GM12891 (cell line): ENCODE data around the gene CSTPP1.

Experiments
- DNase-seq: peaks from one replicate; pipeline ENCODE4 v3.0.0; 2011; ENCODE audit warnings: low spot score; ENCODE audit not compliant: insufficient read length
- FAIRE-seq: peaks from 2 replicates; lab custom pipeline; 2011; peaks lifted over from hg19 to GRCh38; lab: Jason Lieb, UNC
- PAX5 ChIP-seq: IDR thresholded peaks from 2 replicates; pipeline ENCODE4 v1.6.1; 2011; ENCODE audit warnings: low read length, moderate library complexity, mild to moderate bottlenecking; ENCODE audit not compliant: insufficient read depth, severe bottlenecking
- POLR2A ChIP-seq: IDR thresholded peaks from 2 replicates; pipeline ENCODE4 v1.6.1; 2011; ENCODE audit warnings: low read depth, low read length, control low read depth
- POLR2AphosphoS5 ChIP-seq: IDR thresholded peaks from 2 replicates; pipeline ENCODE4 v1.6.1; 2011; ENCODE audit warnings: low read depth, low read length, control low read depth
- POU2F2 ChIP-seq: IDR thresholded peaks from 2 replicates; pipeline ENCODE4 v1.6.1; 2011; ENCODE audit warnings: low read depth, mild to moderate bottlenecking, control low read depth, low read length, moderate library complexity
- SPI1 ChIP-seq: IDR thresholded peaks from 2 replicates; pipeline ENCODE4 v1.6.1; 2011; ENCODE audit warnings: low read depth, low read length, control low read depth
- TAF1 ChIP-seq: IDR thresholded peaks from 2 replicates; pipeline ENCODE4 v1.6.1; 2011; ENCODE audit warnings: low read depth, low read length, control low read depth

The CSTPP1 gene

GRCh38 chr11:47121731-47122130 lies 185.2 kb downstream of the CSTPP1 start:
- FAIRE-seq, result no peak
- no peak for TF ChIP-seq POU2F2
- TF ChIP-seq POLR2AphosphoS5, result no peak
- no peak for TF ChIP-seq TAF1

DNA sequence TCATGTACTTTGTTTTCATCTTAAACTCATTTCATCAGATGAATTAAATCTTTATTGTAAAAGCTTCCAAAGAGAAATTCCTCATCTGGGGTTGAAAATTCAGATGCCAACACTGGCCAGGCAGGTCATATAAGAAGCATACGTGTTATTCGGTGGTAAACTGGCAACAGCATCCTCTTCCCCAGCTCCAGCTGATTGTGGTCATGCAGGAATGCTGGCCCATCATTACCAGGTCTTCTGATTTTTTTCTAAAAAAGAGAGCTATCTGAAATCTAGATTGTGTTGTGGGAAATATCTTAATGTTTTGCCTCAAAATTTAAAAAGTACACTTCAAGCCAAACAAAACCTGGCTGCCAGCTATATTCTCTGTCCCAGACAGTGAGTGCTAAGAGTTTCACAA lies 186.5 kb downstream of the CSTPP1 start:
- no peak for FAIRE-seq
- no peak for DNase-seq
- TF ChIP-seq POLR2A (no peak), POU2F2 (no peak), POLR2AphosphoS5 (no peak), SPI1 (no peak), PAX5 (no peak), TAF1 (no peak)

More at GRCh38 chr11:47121731-47122130, 185.2 kb downstream of the CSTPP1 start:
- no peak for DNase-seq

DNA sequence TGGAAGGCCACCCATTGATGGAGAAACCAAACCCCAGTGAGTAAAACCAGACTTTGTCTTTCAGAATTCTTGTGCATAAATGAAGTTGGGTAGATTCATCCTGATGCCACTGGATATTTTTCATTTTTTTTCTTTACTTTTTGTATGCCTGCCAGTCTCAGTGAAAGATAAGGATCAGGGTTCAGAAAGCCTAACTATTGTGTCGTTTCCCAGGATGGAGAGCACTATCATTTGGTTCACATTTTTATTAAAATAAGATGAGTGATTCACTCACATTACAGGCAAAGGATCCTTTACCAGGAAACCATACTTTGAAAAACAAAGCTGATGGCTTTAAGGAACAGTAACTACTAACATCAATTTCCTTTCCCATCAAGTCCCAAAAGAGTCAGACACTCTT lies 188.1 kb downstream of the CSTPP1 start:
- TF ChIP-seq PAX5, result no peak
- DNase-seq (no peak), FAIRE-seq (no peak)

DNA sequence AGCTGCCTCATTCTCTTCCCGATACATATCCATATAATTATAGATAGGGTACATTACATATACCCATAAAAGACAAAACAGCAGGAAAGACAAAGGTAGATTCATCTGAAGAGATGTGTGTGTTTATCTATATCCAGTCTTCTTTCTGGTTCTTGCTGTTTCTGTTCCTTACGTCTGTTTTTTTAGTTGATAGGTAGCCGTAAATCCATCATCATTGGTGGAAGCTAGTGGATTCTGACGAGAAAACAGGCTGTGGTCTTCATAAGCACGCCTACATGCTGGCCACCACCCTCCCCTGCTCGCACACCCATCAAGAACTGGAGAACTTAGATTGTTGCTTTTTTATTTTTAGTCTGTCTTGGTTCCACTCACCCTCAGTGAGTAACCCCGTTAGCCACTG lies 188.5 kb downstream of the CSTPP1 start:
- no peak for TF ChIP-seq TAF1
- TF ChIP-seq POU2F2, result no peak
- TF ChIP-seq SPI1, result no peak
- TF ChIP-seq POLR2A, result no peak
- TF ChIP-seq POLR2AphosphoS5, result no peak
- no peak for TF ChIP-seq PAX5
- FAIRE-seq, result no peak
- no peak for DNase-seq

DNA sequence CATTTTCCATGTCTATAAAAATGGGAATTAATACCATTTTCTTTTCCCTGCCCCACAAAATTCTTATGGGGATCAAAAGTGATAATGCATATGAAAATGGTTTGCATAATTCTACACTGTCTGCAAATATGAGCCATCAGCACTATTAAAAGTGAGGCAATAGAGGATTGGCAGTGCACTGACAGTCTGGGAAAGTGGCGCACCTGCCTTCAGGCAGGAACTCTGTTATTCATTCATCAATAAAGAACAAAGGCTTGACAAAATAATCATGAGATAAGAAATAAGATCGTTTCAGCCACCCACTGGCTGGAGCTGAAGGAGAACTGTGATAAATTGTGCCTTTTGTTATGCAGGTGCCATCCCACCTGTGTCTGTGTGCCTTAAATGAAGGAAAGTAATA lies 190.7 kb downstream of the CSTPP1 start:
- FAIRE-seq (no peak), DNase-seq (no peak)

DNA sequence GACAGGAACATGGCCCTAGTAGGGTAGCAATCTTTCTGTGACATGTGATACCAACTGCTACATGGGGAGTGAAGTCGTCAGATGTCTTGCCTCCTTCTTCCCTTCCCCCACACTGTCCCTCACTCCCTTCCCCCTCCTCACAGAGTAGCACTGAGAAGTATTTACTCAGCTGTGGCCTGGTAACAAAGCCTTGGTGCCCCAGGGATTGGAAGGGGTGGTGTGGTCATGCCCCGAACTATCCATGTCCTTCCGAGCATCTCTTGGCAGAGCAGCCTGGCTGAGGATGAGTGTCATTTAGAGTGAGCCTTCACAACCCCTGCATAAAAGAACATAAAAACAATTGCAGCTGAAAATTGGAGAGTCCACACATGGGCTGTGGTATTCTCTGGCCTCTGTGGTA lies 194.0 kb downstream of the CSTPP1 start:
- no peak for DNase-seq
- no peak for FAIRE-seq
- TF ChIP-seq TAF1 (no peak), PAX5 (no peak), POLR2AphosphoS5 (no peak), POU2F2 (no peak), SPI1 (no peak), POLR2A (no peak)

More for the DNA sequence above, 190.7 kb downstream of the CSTPP1 start:
- no peak for TF ChIP-seq POLR2AphosphoS5
- no peak for TF ChIP-seq PAX5
- no peak for TF ChIP-seq TAF1
- TF ChIP-seq POU2F2, result no peak
- TF ChIP-seq SPI1, result no peak
- no peak for TF ChIP-seq POLR2A

DNA sequence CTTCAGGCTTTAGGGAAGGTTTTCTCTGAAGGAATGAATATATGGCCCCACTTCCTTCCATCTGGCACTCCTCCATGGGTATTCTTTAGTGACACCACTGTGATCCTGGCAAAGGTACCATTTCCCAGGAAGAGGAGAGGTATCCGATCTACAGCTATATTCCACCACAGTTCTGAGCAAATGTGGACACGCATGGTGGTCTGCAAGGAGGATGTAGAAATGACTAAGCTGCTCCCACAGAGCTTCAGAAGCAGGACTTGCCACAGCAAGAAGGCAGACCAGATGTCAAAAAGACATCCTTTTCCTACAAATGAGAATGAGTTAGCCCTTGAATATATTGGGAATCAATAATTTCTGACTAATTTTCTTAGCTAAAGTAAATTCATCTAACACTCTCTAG lies 194.6 kb downstream of the CSTPP1 start:
- DNase-seq (no peak), FAIRE-seq (no peak)
- TF ChIP-seq POLR2AphosphoS5, result no peak
- no peak for TF ChIP-seq PAX5
- no peak for TF ChIP-seq POLR2A

DNA sequence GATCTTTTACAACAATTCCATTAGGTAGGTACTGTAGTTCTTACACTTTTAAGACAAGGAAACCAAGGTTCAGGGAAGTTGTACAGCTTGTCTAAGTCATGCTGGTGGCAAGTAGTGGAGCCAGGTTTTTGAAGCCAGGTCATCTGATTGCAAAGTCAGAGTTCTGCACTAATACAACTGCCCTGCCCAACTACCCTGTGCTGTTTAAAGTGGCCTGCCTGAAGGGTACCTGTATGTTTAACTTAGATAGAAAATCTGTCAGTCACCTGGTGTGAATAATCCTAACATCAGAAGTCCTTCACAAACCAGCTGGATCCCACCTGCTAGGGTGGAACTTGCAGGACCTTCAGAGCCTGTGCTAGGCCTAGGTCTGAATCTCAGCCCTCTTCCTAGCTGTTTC lies 195.9 kb downstream of the CSTPP1 start:
- FAIRE-seq, result no peak
- no peak for DNase-seq
- no peak for TF ChIP-seq POLR2AphosphoS5
- no peak for TF ChIP-seq SPI1
- TF ChIP-seq POLR2A, result no peak
- TF ChIP-seq TAF1, result no peak
- no peak for TF ChIP-seq POU2F2
- no peak for TF ChIP-seq PAX5

DNA sequence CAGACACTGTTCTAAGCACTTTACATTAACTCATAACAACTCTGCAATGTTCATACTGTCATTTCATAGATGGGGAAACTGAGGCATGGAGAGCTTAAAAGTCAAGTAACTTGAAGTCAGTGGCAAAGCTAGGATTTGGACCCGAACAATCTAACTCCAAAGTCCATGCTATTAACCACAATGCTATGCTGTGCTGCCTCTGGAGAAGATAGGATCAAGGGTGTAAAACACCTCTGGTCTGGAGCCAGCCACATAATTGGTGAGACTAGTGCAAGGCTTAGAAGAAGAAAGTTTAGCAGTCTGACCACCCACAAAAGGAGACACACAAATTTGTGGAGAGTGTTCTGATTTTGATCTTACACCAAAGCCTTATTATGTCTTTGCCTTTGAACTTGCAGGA lies 196.4 kb downstream of the CSTPP1 start:
- DNase-seq, result no peak
- no peak for TF ChIP-seq POU2F2
- FAIRE-seq, result no peak

- DNase-seq (no peak), FAIRE-seq (no peak)
- TF ChIP-seq TAF1 (no peak), SPI1 (no peak), POLR2A (no peak), PAX5 (no peak), POLR2AphosphoS5 (no peak)
Measured at GRCh38 chr11:47136327-47136726, 199.8 kb downstream of the CSTPP1 start.

DNA sequence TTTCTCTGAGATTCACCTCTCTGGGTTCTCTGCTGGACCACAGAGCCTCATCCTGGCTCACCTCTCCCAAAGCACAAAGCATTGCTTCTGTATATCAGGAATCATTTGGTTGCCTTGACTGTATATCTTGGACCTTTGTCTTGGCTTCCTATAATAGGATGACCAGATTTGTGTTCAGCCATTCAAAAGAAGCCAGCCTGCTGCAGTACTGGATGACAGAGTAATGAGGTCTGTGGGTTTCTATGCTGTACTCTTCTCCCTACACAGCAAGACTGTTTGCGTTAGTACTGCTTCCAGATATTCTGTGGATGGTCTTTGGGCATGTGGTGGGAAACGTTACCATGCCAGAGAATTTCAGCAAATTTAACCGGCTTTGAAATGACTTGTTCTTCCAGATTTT lies 200.4 kb downstream of the CSTPP1 start:
- no peak for TF ChIP-seq POU2F2
- TF ChIP-seq SPI1, result no peak
- TF ChIP-seq TAF1, result no peak
- TF ChIP-seq PAX5, result no peak
- TF ChIP-seq POLR2A, result no peak
- TF ChIP-seq POLR2AphosphoS5, result no peak
- DNase-seq (no peak), FAIRE-seq (no peak)
